Stomach (tissue), 4 donors: ENCODE results near the gene MAP3K2.

Experiments used
- EP300 ChIP-seq: sonication (generic); formaldehyde crosslinking; IDR thresholded peaks from one replicate; pipeline ENCODE4 v1.6.1; 2017; ENCODE audit warnings: antibody characterized with exemption
- POLR2A ChIP-seq, 4 donors: fragments of 450-650 bp; IDR thresholded peaks; one replicate each; pipeline ENCODE4 v1.6.1; 2016; ENCODE audit warnings: antibody characterized with exemption in 4 of 4, control low read depth in 2 of 4, mild to moderate bottlenecking in 1 of 4, moderate library complexity in 1 of 4
- POLR2AphosphoS5 ChIP-seq, 3 donors: sonication (generic); formaldehyde crosslinking; IDR thresholded peaks; one replicate each; pipeline ENCODE4 v1.6.1; 2016; ENCODE audit warnings: antibody characterized with exemption in 3 of 3
- TF ChIP-seq, protein P1 (sequence below), 7 experiments: fragments of 450-650 bp in 4 of 7; fragments of 200-600 bp in 3 of 7; sonication (generic) in 3 of 7; IDR thresholded peaks; one replicate each; pipeline ENCODE4 v1.5.1; 2016 to 2019; ENCODE audit warnings: antibody characterized with exemption in 7 of 7, control low read depth in 2 of 7, mild to moderate bottlenecking in 1 of 7

DNA sequence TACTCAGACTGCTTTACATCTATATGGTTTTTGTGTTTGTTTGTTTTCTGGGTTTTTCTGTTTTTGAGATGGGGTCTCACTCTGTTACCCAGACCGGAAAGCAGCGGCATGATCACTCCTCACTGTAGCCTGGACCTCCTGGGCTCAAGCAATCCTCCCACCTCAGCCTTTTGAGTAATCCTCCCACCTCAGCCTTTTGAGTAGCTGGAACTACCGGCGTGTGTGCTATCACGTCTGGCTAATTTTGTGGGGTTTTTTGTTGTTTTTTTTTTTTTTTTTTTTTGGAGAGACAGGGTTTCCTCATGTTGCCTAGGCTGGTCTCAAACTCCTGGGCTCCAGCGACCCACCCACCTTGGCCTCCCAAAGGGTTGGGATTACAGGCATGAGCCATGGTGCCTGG, 9.1 kb downstream of the MAP3K2 start:
- TF ChIP-seq, protein P1, sequence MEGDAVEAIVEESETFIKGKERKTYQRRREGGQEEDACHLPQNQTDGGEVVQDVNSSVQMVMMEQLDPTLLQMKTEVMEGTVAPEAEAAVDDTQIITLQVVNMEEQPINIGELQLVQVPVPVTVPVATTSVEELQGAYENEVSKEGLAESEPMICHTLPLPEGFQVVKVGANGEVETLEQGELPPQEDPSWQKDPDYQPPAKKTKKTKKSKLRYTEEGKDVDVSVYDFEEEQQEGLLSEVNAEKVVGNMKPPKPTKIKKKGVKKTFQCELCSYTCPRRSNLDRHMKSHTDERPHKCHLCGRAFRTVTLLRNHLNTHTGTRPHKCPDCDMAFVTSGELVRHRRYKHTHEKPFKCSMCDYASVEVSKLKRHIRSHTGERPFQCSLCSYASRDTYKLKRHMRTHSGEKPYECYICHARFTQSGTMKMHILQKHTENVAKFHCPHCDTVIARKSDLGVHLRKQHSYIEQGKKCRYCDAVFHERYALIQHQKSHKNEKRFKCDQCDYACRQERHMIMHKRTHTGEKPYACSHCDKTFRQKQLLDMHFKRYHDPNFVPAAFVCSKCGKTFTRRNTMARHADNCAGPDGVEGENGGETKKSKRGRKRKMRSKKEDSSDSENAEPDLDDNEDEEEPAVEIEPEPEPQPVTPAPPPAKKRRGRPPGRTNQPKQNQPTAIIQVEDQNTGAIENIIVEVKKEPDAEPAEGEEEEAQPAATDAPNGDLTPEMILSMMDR (IDR thresholded peaks at IDR 0.05), result no peak
- TF ChIP-seq EP300 (no peak), POLR2AphosphoS5 (IDR thresholded peaks at IDR 0.05) (no peak), POLR2A (IDR thresholded peaks at IDR 0.05) (no peak)
